Vagina (tissue), 2 donors: ENCODE measurements around the gene RPS27L.

ENCODE experiments used
- POLR2AphosphoS5 ChIP-seq, 2 donors: sonication (generic); formaldehyde crosslinking; IDR thresholded peaks; one replicate each; pipeline ENCODE4 v1.9.0; 2017; ENCODE audit warnings: antibody characterized with exemption in 2 of 2, mild to moderate bottlenecking in 2 of 2, low read depth in 1 of 2; ENCODE audit not compliant: insufficient read depth in 1 of 2
- TF ChIP-seq, protein P1 (sequence below), 3 experiments: fragments of 450-650 bp in 2 of 3; fragments of 200-600 bp in 1 of 3; sonication (generic) in 1 of 3; IDR thresholded peaks; one replicate each; pipeline ENCODE4 v1.5.1; 2017 to 2019; ENCODE audit warnings: antibody characterized with exemption in 3 of 3, mild to moderate bottlenecking in 2 of 3, moderate library complexity in 2 of 3

DNA sequence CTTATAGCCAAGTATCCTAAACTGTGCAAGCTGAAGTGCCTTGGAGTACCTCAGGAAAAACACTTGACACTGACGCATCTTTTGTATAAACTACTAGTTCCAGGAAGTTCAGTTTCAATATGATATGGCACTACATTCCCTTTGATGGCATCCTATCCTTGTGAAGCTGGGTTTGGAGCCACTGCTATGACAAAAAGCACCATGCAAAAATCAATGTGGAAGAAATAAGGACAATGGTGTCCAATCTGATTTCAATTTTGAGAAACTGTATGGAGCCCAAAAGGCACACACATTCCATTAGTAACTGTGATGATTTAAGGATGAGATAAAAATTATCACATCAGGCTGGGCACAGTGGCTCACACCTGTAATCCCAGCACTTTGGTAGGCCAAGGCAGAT lies 5.6 kb downstream of the RPS27L start:
- TF ChIP-seq, protein P1, sequence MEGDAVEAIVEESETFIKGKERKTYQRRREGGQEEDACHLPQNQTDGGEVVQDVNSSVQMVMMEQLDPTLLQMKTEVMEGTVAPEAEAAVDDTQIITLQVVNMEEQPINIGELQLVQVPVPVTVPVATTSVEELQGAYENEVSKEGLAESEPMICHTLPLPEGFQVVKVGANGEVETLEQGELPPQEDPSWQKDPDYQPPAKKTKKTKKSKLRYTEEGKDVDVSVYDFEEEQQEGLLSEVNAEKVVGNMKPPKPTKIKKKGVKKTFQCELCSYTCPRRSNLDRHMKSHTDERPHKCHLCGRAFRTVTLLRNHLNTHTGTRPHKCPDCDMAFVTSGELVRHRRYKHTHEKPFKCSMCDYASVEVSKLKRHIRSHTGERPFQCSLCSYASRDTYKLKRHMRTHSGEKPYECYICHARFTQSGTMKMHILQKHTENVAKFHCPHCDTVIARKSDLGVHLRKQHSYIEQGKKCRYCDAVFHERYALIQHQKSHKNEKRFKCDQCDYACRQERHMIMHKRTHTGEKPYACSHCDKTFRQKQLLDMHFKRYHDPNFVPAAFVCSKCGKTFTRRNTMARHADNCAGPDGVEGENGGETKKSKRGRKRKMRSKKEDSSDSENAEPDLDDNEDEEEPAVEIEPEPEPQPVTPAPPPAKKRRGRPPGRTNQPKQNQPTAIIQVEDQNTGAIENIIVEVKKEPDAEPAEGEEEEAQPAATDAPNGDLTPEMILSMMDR (IDR thresholded peaks at IDR 0.05): no peak
- no peak for TF ChIP-seq POLR2AphosphoS5 (IDR thresholded peaks at IDR 0.05; ENCODE audit: insufficient read depth in 1 of 2, low read depth in 1 of 2)
